Measurements from ENCODE around the gene ZFP92.

Gene ZFP92

DNA sequence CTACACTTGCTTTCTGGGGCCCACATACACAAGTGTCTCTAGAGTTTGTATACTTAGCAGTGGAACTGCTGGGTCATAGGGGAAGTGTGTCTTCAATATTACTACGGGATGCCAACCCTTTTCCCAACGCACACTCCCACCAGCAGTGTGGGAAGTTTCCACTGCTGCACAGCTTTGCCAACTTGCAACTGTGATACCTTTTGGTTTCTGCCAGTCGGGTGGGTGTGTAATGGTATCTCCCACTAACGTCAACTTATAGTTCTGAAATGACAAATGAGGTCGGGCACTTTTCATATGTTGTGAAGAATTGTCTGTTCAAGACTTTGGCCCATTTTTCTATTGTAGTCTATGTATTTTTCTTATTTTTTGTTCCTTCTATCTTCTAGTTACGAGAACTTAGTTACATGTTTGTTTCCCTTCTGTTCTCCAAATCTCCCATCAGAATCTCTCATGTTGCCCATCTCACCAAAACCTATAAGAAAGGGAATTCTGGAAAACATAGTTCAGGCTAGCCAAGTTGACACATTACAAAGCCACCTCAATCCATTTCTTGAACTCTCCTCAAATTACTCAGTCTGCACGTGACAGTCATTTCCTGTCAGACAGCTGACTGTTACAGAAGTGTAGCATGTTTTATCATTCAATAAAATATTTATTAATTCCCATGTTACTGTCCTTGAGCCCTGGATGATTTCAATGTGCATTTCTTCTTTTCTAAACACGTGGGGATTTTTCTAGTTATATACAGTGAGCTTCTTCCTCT is 40.8 kb upstream of the ZFP92 start:
- TF ChIP-seq, protein P1, sequence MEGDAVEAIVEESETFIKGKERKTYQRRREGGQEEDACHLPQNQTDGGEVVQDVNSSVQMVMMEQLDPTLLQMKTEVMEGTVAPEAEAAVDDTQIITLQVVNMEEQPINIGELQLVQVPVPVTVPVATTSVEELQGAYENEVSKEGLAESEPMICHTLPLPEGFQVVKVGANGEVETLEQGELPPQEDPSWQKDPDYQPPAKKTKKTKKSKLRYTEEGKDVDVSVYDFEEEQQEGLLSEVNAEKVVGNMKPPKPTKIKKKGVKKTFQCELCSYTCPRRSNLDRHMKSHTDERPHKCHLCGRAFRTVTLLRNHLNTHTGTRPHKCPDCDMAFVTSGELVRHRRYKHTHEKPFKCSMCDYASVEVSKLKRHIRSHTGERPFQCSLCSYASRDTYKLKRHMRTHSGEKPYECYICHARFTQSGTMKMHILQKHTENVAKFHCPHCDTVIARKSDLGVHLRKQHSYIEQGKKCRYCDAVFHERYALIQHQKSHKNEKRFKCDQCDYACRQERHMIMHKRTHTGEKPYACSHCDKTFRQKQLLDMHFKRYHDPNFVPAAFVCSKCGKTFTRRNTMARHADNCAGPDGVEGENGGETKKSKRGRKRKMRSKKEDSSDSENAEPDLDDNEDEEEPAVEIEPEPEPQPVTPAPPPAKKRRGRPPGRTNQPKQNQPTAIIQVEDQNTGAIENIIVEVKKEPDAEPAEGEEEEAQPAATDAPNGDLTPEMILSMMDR (IDR thresholded peaks at IDR 0.05; ENCODE audit: low read depth, low read length): no peak
- no peaks in the 10 kb centered on the region for H3K27me3 ChIP-seq
- H3K4me1 ChIP-seq: no peaks in the 10 kb centered on the region
- H3K36me3 ChIP-seq: no peaks in the 10 kb centered on the region
- no peaks in the 10 kb centered on the region for H3K9me3 ChIP-seq
- H3K4me3 ChIP-seq (ENCODE audit: low read depth, low read length): no peak overlapping the region
- DNase-seq: no peak

DNA sequence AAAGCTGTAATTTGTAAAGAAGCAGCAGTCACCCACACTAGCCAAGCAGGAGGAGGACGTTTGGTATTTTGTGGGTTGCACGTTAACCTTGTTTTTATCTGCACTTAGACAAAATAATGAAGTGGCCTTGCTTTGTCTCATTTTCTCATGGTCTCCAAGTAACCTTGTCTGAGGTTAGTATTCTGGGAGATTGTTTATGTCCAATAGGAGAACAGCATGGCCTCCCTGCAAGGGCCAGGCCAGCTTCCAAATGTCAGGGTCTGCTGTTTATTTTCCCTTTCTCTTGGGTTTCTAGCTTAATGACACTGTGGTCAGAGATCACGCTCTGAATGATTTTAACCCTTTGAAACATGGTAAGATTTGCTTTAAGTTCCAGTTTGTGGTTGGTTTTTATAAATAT is 40.0 kb upstream of the ZFP92 start:
- TF ChIP-seq, protein P1 (IDR thresholded peaks at IDR 0.05; ENCODE audit: low read depth, low read length): no peak
- Histone ChIP-seq H3K27me3 (no peaks in the 10 kb centered on the region), H3K36me3 (no peaks in the 10 kb centered on the region), H3K4me1 (no peaks in the 10 kb centered on the region), H3K9me3 (no peaks in the 10 kb centered on the region), H3K4me3 (ENCODE audit: low read depth, low read length) (no peak overlapping the region)
- DNase-seq: no peak

DNA sequence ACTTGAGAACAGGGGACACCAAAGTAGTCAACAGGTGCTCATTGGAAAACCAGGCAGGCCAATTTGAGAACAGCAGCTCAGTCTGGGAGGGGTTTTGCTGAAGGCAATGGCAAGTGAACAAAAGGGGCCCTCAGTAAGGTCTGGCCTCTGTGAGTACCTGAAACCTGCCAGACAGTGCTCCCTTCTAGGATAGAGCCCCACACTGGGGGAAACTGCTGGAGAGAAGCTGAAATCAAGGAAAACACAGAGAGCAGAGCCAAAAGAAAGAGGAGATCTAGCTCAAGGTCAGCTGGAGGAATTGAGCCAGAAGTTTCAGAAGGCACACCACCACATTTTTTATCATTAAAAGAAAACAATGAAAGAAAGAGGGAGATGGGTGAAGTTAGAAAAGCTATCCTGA is 38.3 kb upstream of the ZFP92 start:
- TF ChIP-seq, protein P1 (IDR thresholded peaks at IDR 0.05; ENCODE audit: low read depth, low read length): no peak
- H3K4me3 ChIP-seq (ENCODE audit: low read depth, low read length): no peak overlapping the region
- H3K9me3 ChIP-seq: no peaks in the 10 kb centered on the region
- DNase-seq: no peak
- H3K27me3 ChIP-seq: no peaks in the 10 kb centered on the region
- H3K36me3 ChIP-seq: no peaks in the 10 kb centered on the region
- no peaks in the 10 kb centered on the region for H3K4me1 ChIP-seq

DNA sequence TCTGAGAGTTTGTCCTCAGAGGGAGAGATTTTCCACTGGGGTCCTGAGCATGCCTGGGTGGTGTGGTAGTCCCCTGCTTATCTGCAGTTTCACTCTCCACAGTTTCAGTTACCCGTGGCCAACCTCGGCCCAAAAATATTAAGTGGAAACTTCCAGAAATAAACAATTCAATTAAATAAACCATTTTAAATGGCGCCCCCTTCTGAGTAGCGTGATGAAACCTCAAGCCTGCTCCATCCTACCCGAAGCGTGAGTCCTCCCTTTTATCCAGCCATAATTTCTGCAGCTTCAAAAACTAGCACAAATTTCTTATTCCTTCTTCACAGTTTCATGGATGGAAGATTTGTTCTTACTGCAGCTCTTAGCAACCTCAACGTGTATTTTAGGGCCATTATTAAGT is 36.8 kb upstream of the ZFP92 start:
- Histone ChIP-seq H3K36me3 (no peaks in the 10 kb centered on the region), H3K4me1 (peaks cover 2% of the 10 kb centered on the region; the same call in 1 of the 2 replicates), H3K9me3 (no peaks in the 10 kb centered on the region), H3K4me3 (ENCODE audit: low read depth, low read length) (no peak overlapping the region), H3K27me3 (no peaks in the 10 kb centered on the region)
- TF ChIP-seq, protein P1 (IDR thresholded peaks at IDR 0.05; ENCODE audit: low read depth, low read length): no peak
- DNase-seq: no peak

DNA sequence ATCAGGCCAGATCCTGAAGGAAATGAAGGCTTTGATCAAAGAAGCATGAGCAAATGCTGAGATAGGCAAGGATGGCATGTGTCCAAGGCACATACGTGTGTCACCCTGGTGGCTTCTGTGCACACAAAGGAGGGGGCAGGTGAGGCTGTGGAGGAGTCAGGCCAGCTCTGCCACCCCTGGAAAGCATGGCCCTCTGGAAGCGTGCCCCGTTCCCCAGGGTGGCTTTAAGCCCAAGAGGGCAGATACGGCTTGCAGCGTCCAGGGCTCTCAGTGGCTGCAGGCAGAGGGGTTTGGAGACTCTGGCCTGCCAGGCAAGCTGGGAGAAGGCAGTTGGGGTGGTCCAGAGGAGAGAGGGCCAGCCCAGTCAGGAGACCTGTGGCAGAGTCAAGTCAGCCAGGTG is 35.7 kb upstream of the ZFP92 start:
- Histone ChIP-seq H3K27me3 (no peaks in the 10 kb centered on the region), H3K36me3 (no peaks in the 10 kb centered on the region), H3K9me3 (no peaks in the 10 kb centered on the region), H3K4me1 (peaks cover 13% of the 10 kb centered on the region), H3K4me3 (ENCODE audit: low read depth, low read length) (no peak overlapping the region)
- no peak for DNase-seq
- TF ChIP-seq, protein P1 (IDR thresholded peaks at IDR 0.05; ENCODE audit: low read depth, low read length): no peak

DNA sequence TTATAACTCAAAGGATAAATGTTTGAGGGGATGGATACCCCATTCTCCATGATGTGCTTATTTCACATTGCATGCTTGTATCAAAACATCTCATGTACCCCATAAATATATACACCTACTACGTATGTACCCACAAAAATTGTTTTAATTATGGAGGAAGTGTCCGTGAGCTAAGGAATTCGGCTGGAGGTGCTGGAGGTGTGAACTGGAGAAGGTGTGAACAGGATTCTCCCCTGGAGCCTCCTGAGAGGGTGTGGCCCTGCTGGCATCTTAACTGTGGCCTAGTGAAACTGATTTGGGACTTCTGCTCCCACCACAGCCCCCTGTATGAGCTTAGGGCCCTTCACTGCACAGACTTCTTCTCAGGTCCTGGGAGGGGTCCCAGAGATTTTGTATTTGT is 33.5 kb upstream of the ZFP92 start:
- Histone ChIP-seq H3K4me3 (ENCODE audit: low read depth, low read length) (no peak overlapping the region), H3K9me3 (no peaks in the 10 kb centered on the region), H3K27me3 (no peaks in the 10 kb centered on the region), H3K36me3 (no peaks in the 10 kb centered on the region), H3K4me1 (peaks cover 20% of the 10 kb centered on the region)
- DNase-seq: no peak
- TF ChIP-seq, protein P1 (IDR thresholded peaks at IDR 0.05; ENCODE audit: low read depth, low read length): no peak

Data from BE2C (cell line).